HG02973 (cell line): ENCODE measurements around the gene RSPH10B2.
"Not testable (repeated sequence)": the region's sequence is repeated elsewhere in the genome, so short reads cannot be mapped to it uniquely, and the experiment has no call there.

ENCODE experiments used
- ATAC-seq: cut with Tn5 transposase; IDR thresholded peaks from one replicate; pipeline ENCODE4 v1.9.1; 2021; ENCODE audit warnings: moderate library complexity; ENCODE audit not compliant: unreplicated experiment

Gene RSPH10B2

DNA sequence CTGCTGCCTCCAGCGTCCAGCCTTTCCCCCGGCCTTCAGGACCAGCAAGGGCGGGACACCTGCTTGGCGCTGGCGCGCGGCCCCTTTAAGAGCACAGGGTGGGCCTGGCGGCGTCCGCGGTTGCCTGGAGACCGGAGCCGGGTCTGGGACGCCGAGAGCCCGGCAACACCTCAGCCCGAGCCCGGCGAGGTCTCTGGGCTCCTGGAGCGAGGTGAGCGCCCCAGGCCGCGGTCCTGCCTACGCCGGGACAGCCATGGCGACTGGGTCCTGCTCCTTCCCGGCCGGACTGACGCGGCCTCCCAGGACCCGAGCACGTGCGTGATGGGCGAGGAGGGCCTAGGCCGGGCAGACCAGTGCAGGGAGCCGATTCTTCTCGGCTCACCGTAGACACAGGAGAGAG is at the start of gene RSPH10B2:
TSS of gene RSPH10B2 (plus strand) at position 140 of the 400 bp plus-strand sequence. CDS start 3,575 bp downstream, outside the sequence.
- not testable (repeated sequence) for ATAC-seq

DNA sequence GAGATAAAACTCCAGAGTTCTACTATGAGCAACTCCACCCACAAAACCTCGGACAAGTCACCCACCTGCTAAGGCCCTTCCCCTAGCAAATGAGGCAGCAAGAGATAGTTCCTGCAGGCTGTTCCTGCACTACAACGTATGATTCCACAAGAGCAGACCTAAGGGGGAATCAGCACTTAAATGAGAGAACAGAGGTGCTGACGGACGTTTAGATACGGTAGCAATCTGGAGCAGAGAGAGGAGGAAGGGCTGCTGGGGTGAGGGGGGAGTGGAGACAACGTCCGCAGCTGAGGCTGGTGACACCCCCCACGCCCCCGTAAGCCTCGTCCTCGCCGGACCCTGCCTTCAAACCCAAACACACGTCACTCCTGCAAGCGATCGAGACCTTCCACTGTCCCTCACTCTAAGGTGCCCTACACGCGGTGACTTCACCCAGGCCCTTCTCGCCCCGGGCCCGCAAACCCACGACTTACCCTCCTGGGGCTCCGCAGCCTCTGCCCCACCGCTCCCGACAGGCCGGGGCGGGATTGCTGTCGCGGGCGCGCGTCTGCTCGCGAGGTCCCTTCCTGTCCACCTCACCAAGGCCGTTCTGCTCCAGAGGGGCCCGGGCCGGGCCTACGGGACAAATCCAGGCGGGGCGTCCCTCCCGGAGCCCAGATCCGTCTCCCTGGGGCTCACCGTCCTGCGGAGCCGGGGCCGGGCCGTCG is 47.8 kb upstream of the RSPH10B2 start:
- peak; percentile 35 for ATAC-seq

GRCh38 chr7:6706666-6707407 is 47.1 kb upstream of the RSPH10B2 start, which contains the start of gene ZNF12:
Gene ZNF12, minus strand, starts transcription at chr7:6706947. Its CDS starts 1,774 bp downstream, at chr7:6705173.
- peak; percentile 91 for ATAC-seq

DNA sequence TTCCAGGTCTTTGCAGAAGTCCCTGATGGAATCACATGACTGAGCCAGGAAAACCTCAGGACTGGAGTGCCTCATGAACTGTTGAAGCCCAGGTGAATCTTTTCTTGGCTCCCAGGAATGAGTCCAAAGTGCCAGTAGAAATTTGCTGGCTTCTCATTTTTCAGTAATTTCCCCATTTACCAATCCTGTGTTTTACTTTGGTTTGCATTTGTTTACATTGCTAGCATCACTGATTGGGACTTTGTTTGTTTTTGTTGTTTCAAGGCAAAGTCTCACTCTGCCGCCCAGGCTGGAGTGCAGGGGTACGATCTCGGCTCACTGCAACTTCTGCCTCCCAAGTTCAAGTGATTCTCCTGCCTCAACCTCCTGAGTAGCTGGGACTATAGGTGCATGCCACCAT is 45.6 kb upstream of the RSPH10B2 start:
- ATAC-seq, result no peak

DNA sequence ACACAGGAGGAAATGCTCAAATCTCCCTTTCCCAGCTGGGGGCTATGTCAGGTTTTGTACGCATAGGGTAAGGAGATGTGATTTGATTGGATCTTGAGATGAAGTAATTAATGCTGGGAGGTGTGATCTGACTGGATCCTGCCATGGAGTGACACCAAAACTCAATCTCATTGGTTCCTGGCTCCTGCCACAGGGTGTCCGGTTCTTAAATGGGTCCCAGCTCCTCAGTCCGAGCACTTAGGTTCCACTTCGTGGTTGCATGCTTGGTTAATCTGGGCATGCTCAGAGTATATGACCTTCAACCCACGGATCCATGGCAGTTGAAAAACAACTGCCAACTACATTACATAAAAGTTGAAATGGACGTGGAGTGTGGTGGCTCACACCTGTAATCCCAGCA is 44.1 kb upstream of the RSPH10B2 start:
- ATAC-seq, result no peak

GRCh38 chr7:6714360-6714759 is 39.5 kb upstream of the RSPH10B2 start:
- ATAC-seq, result no peak

DNA sequence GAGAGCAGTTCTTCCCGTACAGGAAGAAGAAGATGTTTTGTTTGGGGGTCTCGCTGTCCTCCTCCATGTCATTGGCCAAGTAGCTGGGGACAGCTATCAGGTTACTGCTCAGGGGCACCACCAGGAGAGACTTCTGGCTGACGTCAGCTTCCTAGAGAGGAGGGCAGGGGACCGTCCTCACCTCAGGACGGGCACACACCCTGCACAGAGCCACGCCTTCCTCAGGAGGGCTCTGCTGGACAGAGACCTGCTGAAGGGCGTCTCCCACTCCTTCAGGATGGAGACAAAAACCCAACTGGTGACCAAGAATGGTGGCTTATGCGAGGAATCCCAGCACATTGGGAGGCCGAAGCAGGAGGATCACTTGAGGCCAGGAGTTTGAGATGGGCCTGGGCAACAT is 38.0 kb upstream of the RSPH10B2 start:
- not testable (repeated sequence) for ATAC-seq

- ATAC-seq, result no peak
Measured at GRCh38 chr7:6718124-6718523, 35.8 kb upstream of the RSPH10B2 start.

- ATAC-seq, result not testable (repeated sequence)
Measured at GRCh38 chr7:6724351-6724750, 29.6 kb upstream of the RSPH10B2 start.

- peak; percentile 79 for ATAC-seq
Measured at GRCh38 chr7:6725003-6725402, 28.9 kb upstream of the RSPH10B2 start.

- not testable (repeated sequence) for ATAC-seq
Measured at GRCh38 chr7:6726341-6726740, 27.6 kb upstream of the RSPH10B2 start.

GRCh38 chr7:6727663-6728062 is 26.2 kb upstream of the RSPH10B2 start:
- no peak for ATAC-seq

- not testable (repeated sequence) for ATAC-seq
Measured at GRCh38 chr7:6728893-6729491, 24.9 kb upstream of the RSPH10B2 start.

DNA sequence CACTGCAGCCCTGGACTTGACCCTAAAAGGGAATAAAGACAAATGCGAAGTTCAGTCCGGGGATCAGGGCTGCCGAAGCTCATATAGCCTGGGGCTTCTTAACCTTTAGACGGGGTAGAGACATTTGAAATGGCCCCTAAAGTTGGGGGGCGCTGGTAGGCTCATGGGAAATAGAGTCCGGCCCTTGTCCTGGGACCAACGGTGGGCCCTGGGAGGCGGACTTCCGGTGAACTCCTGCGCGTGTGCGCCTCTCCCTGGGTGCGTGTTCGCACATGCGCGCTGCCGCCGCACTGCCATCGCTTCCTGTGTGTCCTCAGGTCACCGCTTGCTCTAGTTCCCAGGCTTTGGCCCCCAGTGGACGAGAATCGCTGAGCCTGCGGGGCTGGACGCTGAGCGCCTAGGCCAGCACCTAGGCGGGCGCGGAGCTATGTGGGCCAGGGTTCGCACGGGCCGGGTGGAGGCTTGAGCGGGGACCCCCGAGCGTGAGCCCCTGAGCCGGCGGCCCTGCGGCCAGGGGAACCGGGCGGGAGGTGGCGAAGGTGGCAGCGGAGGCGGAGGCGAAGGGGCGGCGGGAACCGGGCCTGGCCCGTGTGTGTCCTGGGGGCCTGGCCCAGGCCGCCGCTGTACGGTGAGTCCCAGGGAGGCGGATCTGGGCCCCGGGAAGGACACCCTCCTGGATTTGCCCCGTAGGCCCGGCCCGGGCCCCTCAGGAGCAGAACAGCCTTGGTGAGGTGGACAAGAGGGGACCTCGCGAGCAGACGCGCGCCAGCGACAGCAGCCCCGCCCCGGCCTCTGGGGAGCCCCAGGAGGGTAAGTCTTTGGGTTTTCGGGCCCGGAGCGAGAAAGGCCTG is 24.2 kb upstream of the RSPH10B2 start:
- ATAC-seq, result peak; percentile 84

- no peak for ATAC-seq
Measured at GRCh38 chr7:6730343-6730633, 23.6 kb upstream of the RSPH10B2 start.

- ATAC-seq, result not testable (repeated sequence)
Measured at GRCh38 chr7:6738415-6738814, 15.5 kb upstream of the RSPH10B2 start.

DNA sequence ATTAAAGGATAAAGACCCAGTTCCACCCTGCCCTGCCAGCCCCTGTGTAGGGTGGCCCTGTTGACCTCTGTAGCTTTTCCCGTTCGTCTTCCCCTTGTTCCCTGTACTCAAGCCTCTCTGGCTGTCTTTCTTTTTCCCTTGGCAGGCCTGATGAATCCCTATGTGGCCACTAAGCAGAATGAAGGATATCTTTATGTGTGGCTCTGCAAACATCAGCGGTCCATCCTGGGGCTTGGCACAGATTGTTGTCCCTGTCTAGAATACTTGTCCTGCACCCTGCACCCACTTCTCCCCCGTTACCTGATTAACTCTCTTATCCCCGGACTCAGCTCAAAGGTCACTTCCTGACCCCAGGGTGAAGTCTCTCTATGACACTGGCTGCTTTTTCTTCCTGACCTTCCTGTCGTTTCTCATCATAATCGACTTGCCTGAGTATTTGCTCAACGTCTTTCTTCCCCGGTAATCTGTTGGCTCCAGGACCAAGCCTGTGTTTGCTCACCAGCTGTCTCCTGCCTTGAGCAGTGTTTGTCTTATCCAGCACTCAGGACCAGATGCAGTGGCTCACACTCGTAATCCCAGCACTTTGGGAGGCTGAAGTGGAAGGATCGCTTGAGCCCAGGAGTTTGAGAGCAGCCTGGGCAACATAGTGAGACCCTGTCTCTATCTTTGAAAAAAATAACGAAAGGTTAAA is 9.3 kb upstream of the RSPH10B2 start:
- not testable (repeated sequence) for ATAC-seq

DNA sequence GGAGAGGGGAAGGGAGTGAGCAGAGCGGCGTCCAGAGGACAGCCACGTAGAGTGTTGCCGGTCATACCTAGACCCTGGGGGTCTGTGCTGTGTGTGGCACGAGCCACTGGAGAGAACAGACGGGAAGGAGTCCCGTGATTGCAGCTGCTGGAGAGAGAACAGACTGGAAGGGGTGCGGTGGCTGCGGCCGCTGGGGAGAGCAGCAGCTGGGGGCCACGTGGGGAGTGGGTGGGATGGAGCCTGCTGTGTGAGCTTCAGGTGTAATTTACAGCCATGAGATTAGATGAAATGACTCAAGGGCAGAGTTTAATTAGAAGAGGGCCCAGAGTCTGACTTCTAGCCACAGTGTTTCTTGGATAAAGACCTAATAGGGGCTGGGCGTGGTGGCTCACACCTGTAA is 4.6 kb upstream of the RSPH10B2 start:
- not testable (repeated sequence) for ATAC-seq

DNA sequence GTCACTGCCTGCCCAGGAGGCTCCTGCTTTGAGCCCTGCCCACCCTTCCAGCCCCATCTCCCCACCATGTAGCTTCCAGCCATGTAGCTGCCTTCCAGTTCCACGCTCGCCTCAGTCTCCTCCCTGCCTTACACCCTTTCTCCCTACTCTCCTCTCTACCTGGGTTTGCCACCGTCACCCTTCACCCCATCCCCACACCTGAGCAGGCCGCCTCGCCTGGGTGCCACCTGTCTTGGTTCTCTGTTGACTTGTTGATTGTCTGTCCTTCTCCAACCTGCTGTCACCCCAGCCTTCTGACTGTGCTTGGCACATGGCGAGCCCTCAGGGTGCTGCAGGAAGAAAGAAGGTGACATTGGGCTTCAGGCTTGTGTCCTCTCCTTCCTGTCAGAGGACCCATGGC is 3.7 kb upstream of the RSPH10B2 start:
- not testable (repeated sequence) for ATAC-seq

DNA sequence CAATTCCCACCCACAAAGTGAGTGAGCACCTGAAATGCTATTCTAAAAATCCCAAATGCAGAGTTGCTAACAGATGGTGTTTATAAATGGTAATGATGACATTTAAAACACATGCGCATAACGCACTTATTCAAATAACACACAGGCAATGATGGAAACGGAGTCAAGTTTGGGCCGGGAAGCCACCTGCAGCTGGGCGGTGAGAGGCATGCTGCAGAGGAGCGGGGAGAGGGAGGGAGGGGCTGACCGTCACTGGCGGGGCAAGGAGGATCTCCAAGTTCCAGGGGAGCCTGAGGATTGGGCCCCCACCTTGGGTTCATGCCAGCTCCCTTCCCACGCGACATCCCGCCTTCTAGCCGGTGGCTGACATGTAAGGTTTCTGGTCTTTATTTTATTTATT is 7.3 kb downstream of the RSPH10B2 start:
- ATAC-seq, result not testable (repeated sequence)
